ENCODE measurements around the gene COMMD2. TPM values are rescaled to one million over a fixed set of nuclear protein-coding genes. Genes with fewer than 3 reads are reported as not detected.

Gene COMMD2
- total and polyA plus RNA-seq, 2 experiments from 2014 or later: 33.8 to 69.3 TPM

DNA sequence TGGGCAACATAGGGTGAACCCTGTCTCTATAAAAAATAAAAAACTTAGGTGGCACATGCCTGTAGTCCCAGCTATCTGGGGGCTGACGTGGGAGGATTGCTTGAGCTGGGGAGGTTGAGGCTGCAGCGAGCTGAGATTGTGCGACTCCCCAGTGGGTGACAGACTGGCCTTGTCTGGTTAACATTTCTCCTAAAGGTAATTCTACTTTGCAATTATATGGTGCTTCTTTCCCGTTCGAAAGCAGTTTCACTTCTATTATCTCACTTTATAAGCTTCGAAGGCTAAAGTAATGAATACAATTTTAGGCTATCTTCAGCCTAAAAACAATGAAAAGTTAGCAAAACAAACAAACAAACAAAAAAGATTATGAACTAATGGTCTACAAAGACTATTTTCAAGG, 35.3 kb downstream of the COMMD2 start:
- in situ Hi-C loops (cut with MboI): loop anchor here (10.0 kb wide), 1 partner anchor 192 kb away; no protein-coding TSS in a partner anchor
- H3K27me3 ChIP-seq (replicated peaks; ENCODE audit: insufficient read depth): no peaks in the 10 kb centered on the region
- no peaks in the 10 kb centered on the region for H3K79me2 ChIP-seq (ENCODE audit: insufficient read depth)
- WGBS, 2 experiments (ENCODE audit: low coverage in 1 of 2, low lambda C conversion rate in 2 of 2, missing lambda C conversion rate in 2 of 2): 83 to 85% methylated on average over 6 of the region's 6 CpGs
- H3K27ac ChIP-seq: no peak overlapping the region
- no peak for DNase-seq
- no peaks in the 10 kb centered on the region for H3F3A ChIP-seq (ENCODE audit: insufficient read depth)
- H3K4me2 ChIP-seq (ENCODE audit: unreplicated experiment): no peak overlapping the region
- TF ChIP-seq EZH2phosphoT487 (IDR thresholded peaks at IDR 0.05; ENCODE audit: insufficient read depth, low read depth) (no peak), EZH2 (IDR thresholded peaks at IDR 0.05; ENCODE audit: insufficient read depth, poor library complexity, severe bottlenecking) (no peak)
- H3K9me2 ChIP-seq (ENCODE audit: insufficient read depth): no peaks in the 10 kb centered on the region
- H3K9me3 ChIP-seq (ENCODE audit: low read depth): peaks cover 3% of the 10 kb centered on the region
- peak overlapping the region; percentile 31; the same call in 1 of the 2 replicates for H2AFZ ChIP-seq
- H3K9ac ChIP-seq: no peak overlapping the region
- H3K4me3 ChIP-seq: no peak overlapping the region
- no peaks in the 10 kb centered on the region for H3K4me1 ChIP-seq (ENCODE audit: insufficient read depth)
- no peaks in the 10 kb centered on the region for H4K20me1 ChIP-seq (ENCODE audit: insufficient read depth)
- H3K36me3 ChIP-seq (ENCODE audit: low read depth): no peaks in the 10 kb centered on the region

DNA sequence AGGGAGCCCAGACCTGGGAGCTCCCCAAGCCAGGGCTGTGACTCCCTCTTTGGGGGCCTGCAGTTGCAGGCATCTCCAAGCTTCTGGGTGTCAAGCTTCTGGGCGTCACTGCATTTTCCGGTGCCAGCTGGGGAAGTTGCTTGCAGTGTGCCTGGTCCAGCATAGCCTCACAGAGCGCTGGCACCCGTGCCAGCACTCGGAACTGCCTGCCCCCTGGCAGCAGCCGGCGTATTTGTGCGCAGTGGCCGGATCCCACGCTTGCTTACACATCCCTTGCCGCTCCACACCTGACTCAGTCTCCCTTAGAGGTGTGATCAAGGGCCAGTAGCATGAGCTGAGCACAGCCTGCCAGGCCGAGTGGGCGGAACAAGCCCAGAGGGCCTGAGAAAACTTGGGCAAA, 37.0 kb downstream of the COMMD2 start:
- no peaks in the 10 kb centered on the region for H3K79me2 ChIP-seq (ENCODE audit: insufficient read depth)
- no peak overlapping the region for H2AFZ ChIP-seq
- H3K4me1 ChIP-seq (ENCODE audit: insufficient read depth): no peaks in the 10 kb centered on the region
- no peak for TF ChIP-seq EZH2 (IDR thresholded peaks at IDR 0.05; ENCODE audit: insufficient read depth, poor library complexity, severe bottlenecking)
- TF ChIP-seq EZH2phosphoT487 (IDR thresholded peaks at IDR 0.05; ENCODE audit: insufficient read depth, low read depth): no peak
- no peaks in the 10 kb centered on the region for H3K9me3 ChIP-seq (ENCODE audit: low read depth)
- H4K20me1 ChIP-seq (ENCODE audit: insufficient read depth): no peaks in the 10 kb centered on the region
- H3K27me3 ChIP-seq (replicated peaks; ENCODE audit: insufficient read depth): no peaks in the 10 kb centered on the region
- in situ Hi-C loops (cut with MboI): loop anchor here (10.0 kb wide), 1 partner anchor 190 kb away; no protein-coding TSS in a partner anchor
- H3F3A ChIP-seq (ENCODE audit: insufficient read depth): no peaks in the 10 kb centered on the region
- WGBS, 2 experiments (ENCODE audit: low coverage in 1 of 2, low lambda C conversion rate in 2 of 2, missing lambda C conversion rate in 2 of 2): 93 to 95% methylated on average over 11 to 13 of the region's 13 CpGs
- no peaks in the 10 kb centered on the region for H3K36me3 ChIP-seq (ENCODE audit: low read depth)
- H3K4me2 ChIP-seq (ENCODE audit: unreplicated experiment): no peak overlapping the region
- no peaks in the 10 kb centered on the region for H3K9me2 ChIP-seq (ENCODE audit: insufficient read depth)
- no peak for DNase-seq
- H3K27ac ChIP-seq: no peak overlapping the region
- H3K9ac ChIP-seq: no peak overlapping the region
- H3K4me3 ChIP-seq: no peak overlapping the region

DNA sequence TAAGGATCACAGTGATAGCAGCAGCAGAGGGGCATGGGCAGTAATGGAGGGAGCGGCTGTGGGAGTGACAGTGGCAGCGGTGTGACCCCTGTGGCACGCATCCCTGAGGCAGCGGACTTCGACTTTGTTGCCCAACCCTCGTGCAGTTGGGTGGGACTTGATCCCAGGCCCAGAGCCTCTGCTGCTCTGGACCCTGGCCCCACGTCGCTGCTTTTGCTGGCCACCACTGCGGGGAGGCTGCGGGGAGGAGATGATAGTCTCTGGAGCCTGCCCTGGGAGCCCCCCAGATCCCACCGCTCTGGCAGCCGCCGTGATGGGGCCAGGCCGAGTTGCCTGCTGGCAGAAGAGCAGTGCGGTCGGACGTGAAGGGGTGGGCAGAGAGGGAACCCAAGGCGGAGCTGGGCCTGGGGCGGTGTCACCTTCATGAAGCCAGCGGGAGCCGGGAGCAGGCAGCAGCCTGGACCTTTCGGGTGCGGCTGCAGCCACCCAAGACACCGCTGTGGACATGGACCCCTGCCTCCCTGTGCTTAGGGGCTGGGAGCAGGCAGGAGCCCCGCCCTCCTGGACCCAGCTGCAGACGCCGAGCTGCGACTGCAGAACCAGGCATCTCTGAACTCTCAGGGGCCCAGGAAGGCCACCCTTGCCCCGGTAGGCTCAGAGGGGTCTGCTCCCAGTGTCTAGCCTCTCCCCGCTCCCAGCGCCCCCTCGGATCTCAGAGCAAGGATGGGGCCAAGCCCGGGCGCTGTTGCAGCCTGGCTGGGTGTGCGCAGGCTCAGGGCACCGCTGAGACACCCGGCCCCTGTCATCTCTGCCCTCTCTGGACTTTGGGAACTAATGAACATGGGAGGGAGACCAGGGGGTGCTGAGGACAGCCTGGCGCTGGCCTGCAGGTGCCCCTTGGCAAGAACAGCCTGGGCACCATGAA, 38.3 kb downstream of the COMMD2 start:
- H3K4me2 ChIP-seq (ENCODE audit: unreplicated experiment): no peak overlapping the region
- no peak for DNase-seq
- no peaks in the 10 kb centered on the region for H3K27me3 ChIP-seq (replicated peaks; ENCODE audit: insufficient read depth)
- H3K36me3 ChIP-seq (ENCODE audit: low read depth): no peaks in the 10 kb centered on the region
- H2AFZ ChIP-seq: no peak overlapping the region
- H3K9me3 ChIP-seq (ENCODE audit: low read depth): no peaks in the 10 kb centered on the region
- no peaks in the 10 kb centered on the region for H3K9me2 ChIP-seq (ENCODE audit: insufficient read depth)
- in situ Hi-C loops (cut with MboI): loop anchor here (10.0 kb wide), 1 partner anchor 189 kb away; no protein-coding TSS in a partner anchor
- H3K27ac ChIP-seq: no peak overlapping the region
- no peak overlapping the region for H3K4me3 ChIP-seq
- H3K79me2 ChIP-seq (ENCODE audit: insufficient read depth): no peaks in the 10 kb centered on the region
- WGBS, 2 experiments (ENCODE audit: low coverage in 1 of 2, low lambda C conversion rate in 2 of 2, missing lambda C conversion rate in 2 of 2): 95 to 96% methylated on average over 28 to 37 of the region's 38 CpGs
- no peaks in the 10 kb centered on the region for H4K20me1 ChIP-seq (ENCODE audit: insufficient read depth)
- H3K4me1 ChIP-seq (ENCODE audit: insufficient read depth): no peaks in the 10 kb centered on the region
- TF ChIP-seq EZH2phosphoT487 (IDR thresholded peaks at IDR 0.05; ENCODE audit: insufficient read depth, low read depth) (no peak), EZH2 (IDR thresholded peaks at IDR 0.05; ENCODE audit: insufficient read depth, poor library complexity, severe bottlenecking) (no peak)
- H3K9ac ChIP-seq: no peak overlapping the region
- H3F3A ChIP-seq (ENCODE audit: insufficient read depth): no peaks in the 10 kb centered on the region

DNA sequence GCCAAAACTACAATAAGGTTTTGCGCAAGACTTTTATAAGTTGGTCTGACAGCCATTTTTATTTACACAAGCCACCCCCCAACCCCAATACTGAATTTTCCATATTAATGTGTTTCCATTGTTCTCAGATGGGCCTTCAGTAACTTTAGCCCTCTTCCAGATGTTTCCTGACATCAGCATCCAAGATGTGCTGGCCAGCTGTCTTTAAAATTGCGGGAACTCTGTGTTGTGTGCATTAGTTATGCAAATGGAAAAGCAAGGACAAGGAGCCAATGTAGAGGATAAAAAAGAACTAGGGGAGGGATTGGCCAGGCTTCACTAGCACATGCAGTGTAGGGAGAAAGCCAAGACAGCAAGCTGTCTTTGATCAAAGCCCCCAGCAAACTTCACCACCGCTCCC, 45.4 kb downstream of the COMMD2 start:
- 61 to 72% methylated on average over 3 of the region's 3 CpGs for WGBS, 2 experiments (ENCODE audit: low coverage in 1 of 2, low lambda C conversion rate in 2 of 2, missing lambda C conversion rate in 2 of 2)
- no peaks in the 10 kb centered on the region for H4K20me1 ChIP-seq (ENCODE audit: insufficient read depth)
- H3K9me2 ChIP-seq (ENCODE audit: insufficient read depth): no peaks in the 10 kb centered on the region
- H3K79me2 ChIP-seq (ENCODE audit: insufficient read depth): no peaks in the 10 kb centered on the region
- in situ Hi-C loops (cut with MboI): no loop called here
- no peak for TF ChIP-seq EZH2phosphoT487 (IDR thresholded peaks at IDR 0.05; ENCODE audit: insufficient read depth, low read depth)
- TF ChIP-seq EZH2 (IDR thresholded peaks at IDR 0.05; ENCODE audit: insufficient read depth, poor library complexity, severe bottlenecking): no peak
- no peak overlapping the region for H3K9ac ChIP-seq
- H3K4me3 ChIP-seq: no peak overlapping the region
- H3K9me3 ChIP-seq (ENCODE audit: low read depth): no peaks in the 10 kb centered on the region
- H3K27ac ChIP-seq: no peak overlapping the region
- peaks cover 23% of the 10 kb centered on the region for H3K4me1 ChIP-seq (ENCODE audit: insufficient read depth)
- H3K27me3 ChIP-seq (replicated peaks; ENCODE audit: insufficient read depth): no peaks in the 10 kb centered on the region
- peaks cover 28% of the 10 kb centered on the region for H3F3A ChIP-seq (ENCODE audit: insufficient read depth)
- no peak overlapping the region for H3K4me2 ChIP-seq (ENCODE audit: unreplicated experiment)
- no peak for DNase-seq
- no peak overlapping the region for H2AFZ ChIP-seq
- no peaks in the 10 kb centered on the region for H3K36me3 ChIP-seq (ENCODE audit: low read depth)

Data from GM23248 (cell line).